ENCODE data around the gene ADIRF.
"Not testable (repeated sequence)": the region's sequence is repeated elsewhere in the genome, so short reads cannot be mapped to it uniquely, and the experiment has no call there.

The ADIRF gene

DNA sequence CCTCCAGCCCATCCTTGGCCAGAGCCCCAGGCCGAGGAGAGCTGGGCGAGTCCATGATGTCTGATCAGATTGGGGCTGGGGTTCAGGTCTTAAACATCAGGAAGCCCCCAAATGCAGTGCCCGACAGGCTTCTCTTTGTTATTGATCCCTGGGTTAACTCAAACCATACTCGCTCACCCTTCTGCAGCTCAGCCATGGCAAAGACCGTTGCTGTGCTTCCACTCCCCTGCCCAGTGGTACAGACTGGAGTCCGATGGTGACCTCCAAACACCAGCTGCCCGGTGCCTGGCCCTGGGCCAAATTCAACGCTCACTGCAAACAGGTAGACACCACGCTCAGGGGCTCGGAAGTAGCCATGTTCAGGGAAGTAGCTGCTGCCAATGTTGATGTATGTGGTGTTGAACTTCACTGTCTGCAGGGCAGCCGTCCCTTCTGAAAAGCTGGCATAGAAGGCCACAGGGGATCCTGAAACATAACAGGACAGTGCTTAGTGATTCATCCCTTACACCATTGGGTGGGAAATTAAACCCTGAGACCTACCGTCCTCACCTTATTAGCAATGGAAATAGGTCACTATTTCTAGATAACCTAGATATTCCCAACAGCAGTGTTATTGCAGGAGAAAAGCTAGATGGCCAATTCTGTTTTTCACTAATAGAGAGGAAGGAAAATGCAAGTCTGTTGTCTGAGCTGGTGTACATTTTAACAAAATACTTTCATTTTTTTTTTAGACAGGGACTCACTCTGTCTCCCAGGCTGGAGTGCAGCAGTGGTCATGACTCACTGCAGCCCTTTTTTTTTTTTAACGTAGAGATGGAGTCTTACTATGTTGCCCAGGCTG is 31.4 kb upstream of the ADIRF start:
- no peak for DNase-seq (ENCODE audit: extremely low read depth, insufficient read length)
- Histone ChIP-seq H3K27me3 (replicated peaks; ENCODE audit: control insufficient read depth, insufficient read depth, low read length) (no peaks in the 10 kb centered on the region), H3K4me3 (replicated peaks; ENCODE audit: low read depth, low read length) (no peak overlapping the region), H3K36me3 (ENCODE audit: control insufficient read depth, insufficient read depth, low read length) (no peaks in the 10 kb centered on the region)
- TF ChIP-seq, protein P1, sequence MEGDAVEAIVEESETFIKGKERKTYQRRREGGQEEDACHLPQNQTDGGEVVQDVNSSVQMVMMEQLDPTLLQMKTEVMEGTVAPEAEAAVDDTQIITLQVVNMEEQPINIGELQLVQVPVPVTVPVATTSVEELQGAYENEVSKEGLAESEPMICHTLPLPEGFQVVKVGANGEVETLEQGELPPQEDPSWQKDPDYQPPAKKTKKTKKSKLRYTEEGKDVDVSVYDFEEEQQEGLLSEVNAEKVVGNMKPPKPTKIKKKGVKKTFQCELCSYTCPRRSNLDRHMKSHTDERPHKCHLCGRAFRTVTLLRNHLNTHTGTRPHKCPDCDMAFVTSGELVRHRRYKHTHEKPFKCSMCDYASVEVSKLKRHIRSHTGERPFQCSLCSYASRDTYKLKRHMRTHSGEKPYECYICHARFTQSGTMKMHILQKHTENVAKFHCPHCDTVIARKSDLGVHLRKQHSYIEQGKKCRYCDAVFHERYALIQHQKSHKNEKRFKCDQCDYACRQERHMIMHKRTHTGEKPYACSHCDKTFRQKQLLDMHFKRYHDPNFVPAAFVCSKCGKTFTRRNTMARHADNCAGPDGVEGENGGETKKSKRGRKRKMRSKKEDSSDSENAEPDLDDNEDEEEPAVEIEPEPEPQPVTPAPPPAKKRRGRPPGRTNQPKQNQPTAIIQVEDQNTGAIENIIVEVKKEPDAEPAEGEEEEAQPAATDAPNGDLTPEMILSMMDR (IDR thresholded peaks at IDR 0.05; ENCODE audit: insufficient read depth, low read length, poor library complexity, severe bottlenecking), result no peak

DNA sequence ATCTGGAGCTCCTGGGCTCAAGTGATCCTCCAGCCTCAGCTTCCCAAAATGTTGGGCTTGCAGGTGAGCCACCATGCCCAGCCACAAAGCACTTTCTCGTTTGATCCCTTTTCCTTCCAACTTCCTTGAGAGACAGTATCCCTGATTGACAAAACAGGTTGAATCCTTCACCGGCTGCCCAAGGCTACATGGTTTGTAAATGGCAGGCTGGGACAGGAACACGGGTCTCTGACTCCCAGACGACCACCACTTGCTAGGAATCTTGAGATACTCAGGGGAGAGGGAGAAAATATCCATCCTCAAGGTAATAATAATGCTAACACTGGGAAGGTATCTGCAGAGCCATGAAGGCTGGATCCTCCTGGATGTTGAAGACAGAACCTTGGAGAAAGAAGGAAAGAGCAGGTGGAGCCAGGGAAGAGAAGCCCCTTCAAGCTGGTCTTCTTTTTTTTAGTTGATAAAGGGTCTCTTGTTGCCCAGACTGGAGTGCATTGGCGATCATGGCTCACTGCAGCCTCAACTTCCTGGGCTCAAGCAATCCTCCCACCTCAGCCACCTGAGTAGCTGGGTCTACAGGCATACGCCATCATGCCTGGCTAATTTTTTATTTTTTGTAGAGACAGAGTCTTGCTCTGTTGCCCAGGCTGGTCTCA is 30.7 kb upstream of the ADIRF start:
- H3K4me3 ChIP-seq (replicated peaks; ENCODE audit: low read depth, low read length), result no peak overlapping the region
- TF ChIP-seq, protein P1 (IDR thresholded peaks at IDR 0.05; ENCODE audit: insufficient read depth, low read length, poor library complexity, severe bottlenecking), result no peak
- H3K36me3 ChIP-seq (ENCODE audit: control insufficient read depth, insufficient read depth, low read length), result no peaks in the 10 kb centered on the region
- H3K27me3 ChIP-seq (replicated peaks; ENCODE audit: control insufficient read depth, insufficient read depth, low read length), result no peaks in the 10 kb centered on the region
- DNase-seq (ENCODE audit: extremely low read depth, insufficient read length), result no peak

DNA sequence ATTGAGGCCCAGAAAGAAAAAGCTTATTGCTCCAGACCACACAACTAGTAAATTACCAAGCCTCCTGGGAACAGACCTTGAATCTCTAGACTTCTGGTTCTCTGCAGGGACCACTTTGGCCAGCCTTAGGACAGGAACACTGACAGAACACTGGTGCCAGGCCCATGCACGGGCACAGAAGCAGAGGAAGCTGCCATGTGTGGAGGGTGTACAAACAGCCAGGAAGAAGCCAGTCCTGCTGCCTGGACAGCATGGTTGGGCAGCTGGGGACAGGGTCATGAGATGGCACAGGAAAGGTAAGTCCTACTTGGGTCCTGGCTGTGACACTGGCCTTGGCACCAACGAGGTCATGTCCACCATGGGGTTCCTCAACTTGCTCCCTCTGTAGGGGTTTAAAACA is 30.0 kb upstream of the ADIRF start:
- TF ChIP-seq, protein P1 (IDR thresholded peaks at IDR 0.05; ENCODE audit: insufficient read depth, low read length, poor library complexity, severe bottlenecking), result no peak
- Histone ChIP-seq H3K27me3 (replicated peaks; ENCODE audit: control insufficient read depth, insufficient read depth, low read length) (no peaks in the 10 kb centered on the region), H3K4me3 (replicated peaks; ENCODE audit: low read depth, low read length) (no peak overlapping the region), H3K36me3 (ENCODE audit: control insufficient read depth, insufficient read depth, low read length) (no peaks in the 10 kb centered on the region)
- no peak for DNase-seq (ENCODE audit: extremely low read depth, insufficient read length)

DNA sequence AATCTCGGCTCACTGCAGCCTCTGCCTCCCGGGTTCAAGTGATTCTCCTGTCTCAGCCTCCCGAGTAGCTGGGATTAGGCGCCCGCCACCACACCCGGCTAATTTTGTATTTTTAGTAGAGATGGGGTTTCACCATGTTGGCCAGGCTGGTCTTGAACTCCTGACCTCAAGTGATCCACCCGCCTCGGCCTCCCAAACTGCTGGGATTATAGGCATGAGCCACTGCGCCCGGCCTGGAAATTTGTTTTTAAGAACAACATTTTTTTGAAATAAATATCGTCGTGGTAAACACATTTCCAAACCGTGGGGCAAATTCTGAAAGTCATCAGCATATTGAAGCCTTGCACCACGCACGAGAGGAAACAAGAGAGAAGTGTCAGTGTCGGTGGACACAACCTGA is 28.2 kb upstream of the ADIRF start:
- H3K27me3 ChIP-seq (replicated peaks; ENCODE audit: control insufficient read depth, insufficient read depth, low read length); H3K4me3 ChIP-seq (replicated peaks; ENCODE audit: low read depth, low read length); DNase-seq (ENCODE audit: extremely low read depth, insufficient read length); H3K36me3 ChIP-seq (ENCODE audit: control insufficient read depth, insufficient read depth, low read length): not testable (repeated sequence)

DNA sequence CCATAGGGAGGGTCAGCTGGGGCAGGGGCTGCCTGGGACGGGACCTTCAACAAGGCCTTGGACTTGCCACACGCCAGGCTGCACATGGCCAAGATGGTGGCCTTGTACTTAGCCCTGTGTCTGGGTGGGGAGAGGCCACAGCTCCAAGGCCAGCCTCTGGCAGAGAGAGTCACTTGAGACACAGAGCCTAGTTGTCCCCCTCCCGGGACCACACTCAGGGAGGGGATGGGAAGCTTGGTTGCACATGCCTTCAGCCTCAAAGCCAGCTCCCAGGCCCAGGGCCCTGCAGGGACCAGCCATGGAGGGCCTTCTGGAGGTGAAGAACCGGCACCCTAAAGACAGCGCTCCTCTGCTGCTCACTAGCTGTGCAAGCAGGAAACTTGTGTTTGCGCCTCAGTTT is 27.6 kb upstream of the ADIRF start:
- no peak overlapping the region for H3K4me3 ChIP-seq (replicated peaks; ENCODE audit: low read depth, low read length)
- DNase-seq (ENCODE audit: extremely low read depth, insufficient read length), result no peak
- TF ChIP-seq, protein P1 (IDR thresholded peaks at IDR 0.05; ENCODE audit: insufficient read depth, low read length, poor library complexity, severe bottlenecking), result no peak
- H3K27me3 ChIP-seq (replicated peaks; ENCODE audit: control insufficient read depth, insufficient read depth, low read length), result no peaks in the 10 kb centered on the region
- H3K36me3 ChIP-seq (ENCODE audit: control insufficient read depth, insufficient read depth, low read length), result no peaks in the 10 kb centered on the region

DNA sequence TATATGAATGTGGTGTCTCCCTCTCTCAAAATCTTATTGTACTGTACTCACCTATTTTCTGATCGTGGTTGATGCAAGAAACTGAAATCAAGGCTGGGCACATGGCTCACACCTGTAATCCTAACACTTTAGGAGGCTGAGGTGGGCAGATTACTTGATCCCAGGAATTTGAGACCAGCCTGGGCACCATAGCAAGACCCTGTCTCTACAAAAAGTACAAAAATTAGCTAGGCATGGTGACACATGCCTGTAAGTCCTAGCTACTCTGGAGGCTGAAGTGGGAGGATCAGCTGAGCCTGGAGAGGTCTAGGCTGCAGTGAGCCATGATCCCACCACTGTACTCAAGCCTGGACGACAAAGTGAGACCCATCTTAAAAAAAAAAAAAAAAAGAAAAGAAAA is 26.9 kb upstream of the ADIRF start:
- Histone ChIP-seq H3K27me3 (replicated peaks; ENCODE audit: control insufficient read depth, insufficient read depth, low read length) (no peaks in the 10 kb centered on the region), H3K36me3 (ENCODE audit: control insufficient read depth, insufficient read depth, low read length) (no peaks in the 10 kb centered on the region), H3K4me3 (replicated peaks; ENCODE audit: low read depth, low read length) (no peak overlapping the region)
- TF ChIP-seq, protein P1 (IDR thresholded peaks at IDR 0.05; ENCODE audit: insufficient read depth, low read length, poor library complexity, severe bottlenecking), result no peak
- no peak for DNase-seq (ENCODE audit: extremely low read depth, insufficient read length)

Data from GM06990 (cell line).